ENCODE results near the gene FCER1G.
A peak's percentile ranks its signal among the peaks of the same experiment; 100 is the strongest.

Gene FCER1G

GRCh38 chr1:161189036-161189435 lies 26.1 kb upstream of the FCER1G start:
- Histone ChIP-seq H3K4me3 (ENCODE audit: low read length) (peak overlapping the region; percentile 28), H3K4me1 (ENCODE audit: control insufficient read depth, insufficient read depth, low read length) (peaks cover 58% of the 10 kb centered on the region), H3K36me3 (ENCODE audit: control insufficient read depth, insufficient read depth, low read length, severe bottlenecking) (peaks cover 21% of the 10 kb centered on the region), H3K9ac (ENCODE audit: low read length) (peak overlapping the region; percentile 62), H3K9me3 (ENCODE audit: control insufficient read depth, low read length) (no peaks in the 10 kb centered on the region), H3K27me3 (replicated peaks; ENCODE audit: control insufficient read depth, insufficient read depth, low read length) (no peaks in the 10 kb centered on the region)
- peak; percentile 80 for DNase-seq (ENCODE audit: low read depth)

GRCh38 chr1:161190962-161191521 lies 24.1 kb upstream of the FCER1G start:
- H3K4me1 ChIP-seq (ENCODE audit: control insufficient read depth, insufficient read depth, low read length) = peaks cover 68% of the 10 kb centered on the region
- no peak for DNase-seq (ENCODE audit: low read depth)
- no peaks in the 10 kb centered on the region for H3K27me3 ChIP-seq (replicated peaks; ENCODE audit: control insufficient read depth, insufficient read depth, low read length)
- no peaks in the 10 kb centered on the region for H3K9me3 ChIP-seq (ENCODE audit: control insufficient read depth, low read length)
- H3K9ac ChIP-seq (ENCODE audit: low read length) = peak overlapping the region; percentile 62
- H3K36me3 ChIP-seq (ENCODE audit: control insufficient read depth, insufficient read depth, low read length, severe bottlenecking) = peaks cover 36% of the 10 kb centered on the region
- H3K4me3 ChIP-seq (ENCODE audit: low read length) = no peak overlapping the region

GRCh38 chr1:161191971-161192370 lies 23.1 kb upstream of the FCER1G start:
- Histone ChIP-seq H3K9me3 (ENCODE audit: control insufficient read depth, low read length) (no peaks in the 10 kb centered on the region), H3K27me3 (replicated peaks; ENCODE audit: control insufficient read depth, insufficient read depth, low read length) (no peaks in the 10 kb centered on the region), H3K4me1 (ENCODE audit: control insufficient read depth, insufficient read depth, low read length) (peaks cover 73% of the 10 kb centered on the region), H3K4me3 (ENCODE audit: low read length) (no peak overlapping the region), H3K36me3 (ENCODE audit: control insufficient read depth, insufficient read depth, low read length, severe bottlenecking) (peaks cover 36% of the 10 kb centered on the region), H3K9ac (ENCODE audit: low read length) (peak overlapping the region; percentile 62)
- no peak for DNase-seq (ENCODE audit: low read depth)

- Histone ChIP-seq H3K9me3 (ENCODE audit: control insufficient read depth, low read length) (no peaks in the 10 kb centered on the region), H3K27me3 (replicated peaks; ENCODE audit: control insufficient read depth, insufficient read depth, low read length) (no peaks in the 10 kb centered on the region), H3K9ac (ENCODE audit: low read length) (peak overlapping the region; percentile 88), H3K4me1 (ENCODE audit: control insufficient read depth, insufficient read depth, low read length) (peaks cover 80% of the 10 kb centered on the region), H3K4me3 (ENCODE audit: low read length) (no peak overlapping the region), H3K36me3 (ENCODE audit: control insufficient read depth, insufficient read depth, low read length, severe bottlenecking) (peaks cover 36% of the 10 kb centered on the region)
- DNase-seq (ENCODE audit: low read depth) = peak; percentile 90
These were observed 22.3 kb upstream of the FCER1G start for GRCh38 chr1:161192476-161193465.

- Histone ChIP-seq H3K36me3 (ENCODE audit: control insufficient read depth, insufficient read depth, low read length, severe bottlenecking) (peaks cover 36% of the 10 kb centered on the region), H3K9me3 (ENCODE audit: control insufficient read depth, low read length) (no peaks in the 10 kb centered on the region), H3K4me1 (ENCODE audit: control insufficient read depth, insufficient read depth, low read length) (peaks cover 84% of the 10 kb centered on the region), H3K9ac (ENCODE audit: low read length) (peak overlapping the region; percentile 88), H3K4me3 (ENCODE audit: low read length) (no peak overlapping the region), H3K27me3 (replicated peaks; ENCODE audit: control insufficient read depth, insufficient read depth, low read length) (no peaks in the 10 kb centered on the region)
- DNase-seq (ENCODE audit: low read depth) = no peak
These were observed 21.4 kb upstream of the FCER1G start for GRCh38 chr1:161193561-161194235.

GRCh38 chr1:161195171-161195570 lies 19.9 kb upstream of the FCER1G start:
- Histone ChIP-seq H3K4me3 (ENCODE audit: low read length) (peak overlapping the region; percentile 87), H3K9ac (ENCODE audit: low read length) (peak overlapping the region; percentile 88), H3K36me3 (ENCODE audit: control insufficient read depth, insufficient read depth, low read length, severe bottlenecking) (peaks cover 36% of the 10 kb centered on the region), H3K9me3 (ENCODE audit: control insufficient read depth, low read length) (no peaks in the 10 kb centered on the region), H3K27me3 (replicated peaks; ENCODE audit: control insufficient read depth, insufficient read depth, low read length) (no peaks in the 10 kb centered on the region), H3K4me1 (ENCODE audit: control insufficient read depth, insufficient read depth, low read length) (peaks cover 88% of the 10 kb centered on the region)
- no peak for DNase-seq (ENCODE audit: low read depth)

- no peaks in the 10 kb centered on the region for H3K27me3 ChIP-seq (replicated peaks; ENCODE audit: control insufficient read depth, insufficient read depth, low read length)
- no peak for DNase-seq (ENCODE audit: low read depth)
- peak overlapping the region; percentile 88 for H3K9ac ChIP-seq (ENCODE audit: low read length)
- peaks cover 35% of the 10 kb centered on the region for H3K36me3 ChIP-seq (ENCODE audit: control insufficient read depth, insufficient read depth, low read length, severe bottlenecking)
- H3K4me1 ChIP-seq (ENCODE audit: control insufficient read depth, insufficient read depth, low read length) = peaks cover 93% of the 10 kb centered on the region
- peak overlapping the region; percentile 87 for H3K4me3 ChIP-seq (ENCODE audit: low read length)
- H3K9me3 ChIP-seq (ENCODE audit: control insufficient read depth, low read length) = no peaks in the 10 kb centered on the region
These were observed 19.0 kb upstream of the FCER1G start for GRCh38 chr1:161196111-161196510.

GRCh38 chr1:161196521-161197451 lies 18.3 kb upstream of the FCER1G start:
- Histone ChIP-seq H3K36me3 (ENCODE audit: control insufficient read depth, insufficient read depth, low read length, severe bottlenecking) (peaks cover 28% of the 10 kb centered on the region), H3K9me3 (ENCODE audit: control insufficient read depth, low read length) (no peaks in the 10 kb centered on the region), H3K4me3 (ENCODE audit: low read length) (peak overlapping the region; percentile 87), H3K9ac (ENCODE audit: low read length) (peak overlapping the region; percentile 88), H3K27me3 (replicated peaks; ENCODE audit: control insufficient read depth, insufficient read depth, low read length) (no peaks in the 10 kb centered on the region), H3K4me1 (ENCODE audit: control insufficient read depth, insufficient read depth, low read length) (peaks cover 94% of the 10 kb centered on the region)
- DNase-seq (ENCODE audit: low read depth) = peak; percentile 94

- H3K36me3 ChIP-seq (ENCODE audit: control insufficient read depth, insufficient read depth, low read length, severe bottlenecking) = peaks cover 21% of the 10 kb centered on the region
- H3K27me3 ChIP-seq (replicated peaks; ENCODE audit: control insufficient read depth, insufficient read depth, low read length) = no peaks in the 10 kb centered on the region
- peak overlapping the region; percentile 87 for H3K4me3 ChIP-seq (ENCODE audit: low read length)
- no peaks in the 10 kb centered on the region for H3K9me3 ChIP-seq (ENCODE audit: control insufficient read depth, low read length)
- H3K9ac ChIP-seq (ENCODE audit: low read length) = peak overlapping the region; percentile 88
- peaks cover 90% of the 10 kb centered on the region for H3K4me1 ChIP-seq (ENCODE audit: control insufficient read depth, insufficient read depth, low read length)
- no peak for DNase-seq (ENCODE audit: low read depth)
These were observed 17.4 kb upstream of the FCER1G start for GRCh38 chr1:161197560-161198193.

- peak overlapping the region; percentile 87 for H3K4me3 ChIP-seq (ENCODE audit: low read length)
- peaks cover 89% of the 10 kb centered on the region for H3K4me1 ChIP-seq (ENCODE audit: control insufficient read depth, insufficient read depth, low read length)
These were observed 16.8 kb upstream of the FCER1G start for GRCh38 chr1:161198194-161198896.

More at GRCh38 chr1:161198194-161198896, 16.8 kb upstream of the FCER1G start:
- H3K27me3 ChIP-seq (replicated peaks; ENCODE audit: control insufficient read depth, insufficient read depth, low read length) = no peaks in the 10 kb centered on the region
- H3K36me3 ChIP-seq (ENCODE audit: control insufficient read depth, insufficient read depth, low read length, severe bottlenecking) = peaks cover 15% of the 10 kb centered on the region
- H3K9ac ChIP-seq (ENCODE audit: low read length) = peak overlapping the region; percentile 88
- H3K9me3 ChIP-seq (ENCODE audit: control insufficient read depth, low read length) = no peaks in the 10 kb centered on the region
- peak; percentile 79 for DNase-seq (ENCODE audit: low read depth)
